Colonic mucosa (tissue), 4 donors: ENCODE results near the gene MOXD1. TPM values are rescaled to one million over a fixed set of nuclear protein-coding genes. Genes with fewer than 3 reads are reported as not detected.

ENCODE experiments used
- DNase-seq: peaks from one replicate; pipeline ENCODE4 v3.0.0-alpha.2; 2020
- H3K27ac ChIP-seq: fragments of 200-600 bp; one replicate; pipeline ENCODE4 v1.8.0; 2021
- H3K27me3 ChIP-seq: fragments of 200-600 bp; one replicate; pipeline ENCODE4 v1.8.0; 2021
- H3K36me3 ChIP-seq: fragments of 200-600 bp; one replicate; pipeline ENCODE4 v1.8.0; 2021
- H3K4me1 ChIP-seq: fragments of 200-600 bp; one replicate; pipeline ENCODE4 v1.8.0; 2021; ENCODE audit warnings: mild to moderate bottlenecking
- H3K4me3 ChIP-seq: fragments of 200-600 bp; one replicate; pipeline ENCODE4 v1.8.0; 2021
- H3K9ac ChIP-seq, 2 donors: one replicate each; pipeline ENCODE4 v1.7.0; 2013; ENCODE audit warnings: control low read depth in 2 of 2, low read depth in 2 of 2, low read length in 2 of 2
- H3K9me3 ChIP-seq: fragments of 200-600 bp; one replicate; pipeline ENCODE4 v1.8.0; 2021
- CTCF ChIP-seq: fragments of 200-600 bp; IDR thresholded peaks from one replicate; pipeline ENCODE4 v1.8.0; 2022; ENCODE audit warnings: antibody characterized with exemption, mild to moderate bottlenecking
- intact Hi-C: fragments of 100-400 bp; cut with DNase I; formaldehyde crosslinking; loops from one replicate; pipeline ENCODE4 v1.14.1; 2022
- total RNA-seq, 2 donors: library from RNA; stranded (reverse); fragmentation: NEBNext Ultra II Directional in 1 of 2; extraction: Animal tissue kit (Norgen Biotek cat#: 25700) in 1 of 2; gene quantifications; one replicate each; pipeline ENCODE4 v1.2.1, GENCODE V29; 2021
- donor health status: healthy.
- donor health status: DM: no; HTN: no; CAD: no.
- donor health status: DM: no; HTN: no; CAD: no.

MOXD1 gene
- total RNA-seq, 2 donors from 2014 or later: 2.3 to 5.6 TPM

GRCh38 chr6:132265451-132266097, 135.7 kb downstream of the MOXD1 start:
- DNase-seq: no peak
- H3K27ac ChIP-seq: no peak overlapping the region
- no peak overlapping the region for H3K4me3 ChIP-seq
- no peaks in the 10 kb centered on the region for H3K4me1 ChIP-seq
- H3K9me3 ChIP-seq: no peaks in the 10 kb centered on the region
- H3K9ac ChIP-seq: no peak overlapping the region
- no peak for TF ChIP-seq CTCF
- no peaks in the 10 kb centered on the region for H3K27me3 ChIP-seq
- intact Hi-C loops: no loop called here
- no peaks in the 10 kb centered on the region for H3K36me3 ChIP-seq

- DNase-seq: no peak
- Histone ChIP-seq H3K4me3 (no peak overlapping the region), H3K4me1 (no peaks in the 10 kb centered on the region), H3K27me3 (no peaks in the 10 kb centered on the region), H3K27ac (no peak overlapping the region), H3K9me3 (no peaks in the 10 kb centered on the region), H3K36me3 (no peaks in the 10 kb centered on the region), H3K9ac (no peak overlapping the region)
- TF ChIP-seq CTCF: no peak
- intact Hi-C loops: no loop called here
Measured at GRCh38 chr6:132264021-132264500, 137.2 kb downstream of the MOXD1 start.

- Histone ChIP-seq H3K27ac (no peak overlapping the region), H3K36me3 (no peaks in the 10 kb centered on the region), H3K9me3 (no peaks in the 10 kb centered on the region), H3K4me3 (no peak overlapping the region), H3K9ac (no peak overlapping the region), H3K4me1 (no peaks in the 10 kb centered on the region), H3K27me3 (no peaks in the 10 kb centered on the region)
- TF ChIP-seq CTCF: no peak
- intact Hi-C loops: no loop called here
- DNase-seq: no peak
Measured at GRCh38 chr6:132261354-132261753, 139.9 kb downstream of the MOXD1 start.

GRCh38 chr6:132259070-132259469, 142.2 kb downstream of the MOXD1 start:
- Histone ChIP-seq H3K9ac (no peak overlapping the region), H3K4me3 (no peak overlapping the region), H3K36me3 (no peaks in the 10 kb centered on the region), H3K27me3 (no peaks in the 10 kb centered on the region), H3K27ac (no peak overlapping the region), H3K9me3 (no peaks in the 10 kb centered on the region), H3K4me1 (no peaks in the 10 kb centered on the region)
- DNase-seq: no peak
- intact Hi-C loops: no loop called here
- TF ChIP-seq CTCF: no peak

- no peak for TF ChIP-seq CTCF
- Histone ChIP-seq H3K4me3 (no peak overlapping the region), H3K27ac (no peak overlapping the region), H3K36me3 (no peaks in the 10 kb centered on the region), H3K9me3 (no peaks in the 10 kb centered on the region), H3K27me3 (no peaks in the 10 kb centered on the region), H3K4me1 (no peaks in the 10 kb centered on the region), H3K9ac (no peak overlapping the region)
- intact Hi-C loops: no loop called here
- no peak for DNase-seq
Measured at GRCh38 chr6:132257561-132257960, 143.7 kb downstream of the MOXD1 start.
